ELR (cell line): Measurements from ENCODE around the gene SOCS2.
A peak's percentile ranks its signal among the peaks of the same experiment; 100 is the strongest.
"Not testable (repeated sequence)": the region's sequence is repeated elsewhere in the genome, so short reads cannot be mapped to it uniquely, and the experiment has no call there.

Experiments
- DNase-seq: peaks from one replicate; pipeline ENCODE4 v3.0.0-alpha.2; 2015; ENCODE audit warnings: low read depth

The SOCS2 gene

DNA sequence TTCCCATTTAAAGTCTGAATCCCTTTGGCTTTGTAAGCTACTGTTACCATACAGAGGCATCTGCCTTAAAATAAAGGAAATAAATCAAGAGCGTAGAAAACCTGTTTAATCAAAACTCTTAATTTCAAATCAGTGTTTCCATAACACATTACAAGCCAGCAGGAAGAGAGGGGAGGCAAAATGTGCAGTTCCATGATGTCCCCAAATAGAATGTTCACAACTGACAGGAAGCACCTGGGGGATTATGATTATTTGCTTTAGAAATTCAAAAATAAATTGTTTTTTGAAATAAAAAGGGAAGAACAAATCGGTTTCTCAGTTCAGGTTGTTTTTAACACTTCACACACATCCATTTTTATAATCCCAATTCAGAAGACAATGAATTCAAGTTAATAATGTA, 21.4 kb downstream of the SOCS2 start:
- no peak for DNase-seq

DNA sequence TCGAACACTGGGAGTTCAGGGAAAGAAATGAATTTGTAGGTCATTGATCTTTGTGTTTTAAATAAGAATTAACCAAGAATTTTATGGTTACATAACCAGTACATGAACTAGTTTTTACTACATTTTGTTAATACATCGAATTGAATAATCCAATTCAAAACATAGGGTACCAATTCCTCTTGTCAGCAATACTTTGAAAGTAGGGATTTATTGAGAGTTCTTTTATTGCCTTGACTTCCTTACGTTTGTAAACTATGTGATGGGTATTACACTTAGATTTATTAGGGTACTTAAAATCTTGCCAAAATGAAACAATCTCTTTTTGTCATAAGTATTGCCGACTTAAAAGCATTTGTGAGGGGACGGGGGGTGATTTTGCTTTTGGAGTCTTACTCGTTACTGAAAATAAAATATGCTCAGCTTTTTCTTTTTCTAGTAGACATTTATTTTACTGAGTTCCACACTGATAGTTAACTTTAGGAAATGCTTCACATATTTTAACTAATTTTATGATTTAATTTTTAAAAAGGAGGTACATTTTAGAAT, 22.4 kb downstream of the SOCS2 start:
- DNase-seq, result no peak

DNA sequence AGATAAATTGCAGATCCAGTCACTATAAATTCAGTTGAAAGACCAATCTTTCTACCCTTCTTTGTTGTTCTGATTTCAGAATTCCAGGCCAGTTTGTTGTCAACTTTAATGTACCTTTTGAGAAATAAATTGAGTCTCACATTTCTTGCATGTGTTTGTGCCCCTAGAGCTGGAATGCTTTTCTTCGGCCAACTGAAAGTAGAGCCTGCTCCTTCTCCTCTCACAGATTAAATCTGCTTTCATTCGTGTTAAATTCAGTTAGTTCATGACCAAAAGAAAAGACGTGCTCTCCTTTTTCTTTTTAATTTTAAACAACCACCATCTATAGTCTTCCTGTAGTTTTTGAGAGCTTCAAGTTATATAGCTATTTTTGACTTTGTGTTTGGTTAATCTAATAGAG, 22.9 kb downstream of the SOCS2 start:
- no peak for DNase-seq

DNA sequence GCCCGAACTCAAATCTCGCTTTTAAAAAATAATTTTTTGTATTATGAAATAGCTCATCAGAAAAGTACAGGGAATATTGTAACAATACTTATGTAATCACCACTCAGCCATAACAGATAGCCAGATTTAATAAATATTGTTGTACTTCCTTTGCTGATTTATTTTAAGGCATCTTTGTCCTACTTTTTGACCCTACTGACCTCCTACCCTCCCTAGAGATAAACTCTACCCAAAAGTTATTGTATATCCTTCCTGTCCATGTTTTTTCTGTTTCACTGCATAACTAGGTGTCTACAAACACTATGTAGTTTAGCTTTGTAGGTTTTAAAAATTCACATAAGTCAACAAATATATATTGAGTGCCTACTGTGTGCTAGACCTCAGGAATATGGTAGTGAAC, 25.1 kb downstream of the SOCS2 start:
- no peak for DNase-seq

DNA sequence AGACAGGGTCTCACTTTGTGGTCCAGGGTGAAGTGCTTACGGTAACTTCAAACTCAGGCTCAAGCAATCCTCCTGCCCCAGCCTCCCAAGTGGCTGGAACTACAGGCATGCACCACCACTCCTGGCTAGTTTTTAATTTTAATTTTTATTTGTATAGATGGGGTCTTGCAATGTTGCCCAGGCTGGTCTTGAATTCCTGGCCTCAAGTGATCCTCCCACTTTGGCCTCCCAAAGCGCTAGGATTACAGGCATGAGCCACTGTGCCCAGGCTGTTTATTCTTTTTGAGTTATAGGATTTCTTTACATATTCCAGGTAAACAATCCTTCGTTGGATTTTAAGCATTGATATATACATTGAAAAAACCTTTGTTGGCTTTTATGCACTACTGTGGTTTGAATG, 26.7 kb downstream of the SOCS2 start:
- DNase-seq, result no peak

DNA sequence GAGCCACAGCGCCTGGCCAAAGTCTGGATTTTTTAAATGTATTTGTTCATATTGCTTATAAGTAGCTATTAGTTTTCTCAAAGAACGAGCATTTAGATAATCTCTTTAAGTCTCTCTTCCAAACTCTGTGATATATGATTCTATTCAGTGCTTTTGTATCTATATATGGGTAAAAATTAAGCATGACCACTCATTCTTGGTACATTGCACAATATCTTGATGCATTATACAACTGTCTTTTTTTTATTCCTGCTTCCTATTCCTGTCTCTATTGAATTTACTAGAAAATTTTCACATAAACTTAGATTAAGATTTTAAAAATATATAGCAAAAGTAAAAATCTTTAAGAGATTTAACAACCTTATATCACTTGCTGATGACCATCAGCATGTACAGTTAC, 29.1 kb downstream of the SOCS2 start:
- DNase-seq, result no peak

DNA sequence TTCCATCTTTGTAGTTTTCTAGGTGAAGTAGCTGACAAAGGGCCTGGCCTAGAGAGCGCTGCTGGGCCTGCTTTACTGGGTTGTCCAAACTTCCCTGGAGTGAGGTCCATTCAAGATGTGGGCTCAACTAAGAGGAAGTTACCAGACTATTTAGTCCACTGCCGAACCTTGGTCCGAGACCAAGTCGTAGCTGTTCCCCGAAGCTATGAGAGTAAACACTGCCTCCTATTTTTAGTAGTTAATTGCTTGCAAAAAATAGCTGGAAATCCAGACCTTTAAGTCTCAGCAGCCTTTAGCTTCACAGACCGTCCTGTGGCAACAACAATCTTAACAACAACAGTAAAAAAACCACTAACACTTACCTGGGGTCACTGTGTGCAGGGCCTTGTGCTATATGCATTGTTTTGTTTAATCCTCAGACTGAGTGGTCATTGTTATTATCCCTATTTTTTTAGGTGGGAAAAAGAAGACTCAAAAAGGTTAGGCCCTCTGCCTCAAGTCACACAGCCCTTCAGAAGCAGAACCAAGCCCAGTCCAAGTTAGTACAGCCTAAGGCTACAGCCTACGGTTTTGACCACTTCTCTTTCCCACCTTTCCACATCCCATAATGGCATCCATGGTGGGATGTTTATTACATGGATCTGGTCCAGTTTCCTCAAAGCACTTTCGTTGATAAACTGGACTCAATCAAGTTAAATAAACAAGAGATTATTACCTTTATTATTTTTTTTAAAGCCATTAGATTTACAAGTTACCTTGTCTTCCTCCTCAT, 30.6 kb downstream of the SOCS2 start:
- DNase-seq, result no peak

DNA sequence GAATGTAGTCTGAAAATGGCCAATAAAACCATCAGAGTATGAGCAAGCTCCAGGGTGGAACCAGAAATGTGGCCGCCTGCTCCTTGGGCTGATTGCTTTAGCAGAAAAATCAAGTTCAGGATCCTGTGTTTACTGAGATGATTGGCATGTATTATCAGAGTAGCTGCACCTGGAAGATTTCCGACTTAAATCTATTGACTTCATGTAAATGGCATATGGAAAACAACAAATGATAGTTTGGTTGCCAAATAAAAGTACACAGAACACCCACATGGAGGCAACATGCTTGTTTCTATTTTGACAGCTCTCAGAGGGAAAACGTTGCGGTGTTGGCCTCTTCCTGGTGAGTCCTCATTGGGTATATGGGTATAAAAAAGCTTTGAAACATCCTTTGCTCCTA, 31.3 kb downstream of the SOCS2 start:
- no peak for DNase-seq

DNA sequence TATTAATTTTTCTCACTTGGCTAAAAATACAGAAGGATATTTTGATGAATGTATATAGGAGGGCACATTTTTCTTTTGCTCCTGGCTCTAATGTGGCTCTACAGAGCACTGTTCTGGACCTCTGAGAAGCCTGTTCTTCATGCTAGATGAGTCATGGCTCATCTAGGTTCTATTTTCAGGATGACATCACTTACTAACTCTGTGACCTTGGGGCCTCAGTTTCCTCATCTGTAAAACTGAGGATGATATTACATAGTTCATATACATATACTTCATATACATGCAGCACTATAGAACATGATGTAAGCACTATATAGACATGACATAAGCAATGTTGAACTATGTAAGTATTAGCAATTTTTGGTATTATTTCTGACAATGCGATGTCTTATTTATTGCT, 35.8 kb downstream of the SOCS2 start:
- no peak for DNase-seq

DNA sequence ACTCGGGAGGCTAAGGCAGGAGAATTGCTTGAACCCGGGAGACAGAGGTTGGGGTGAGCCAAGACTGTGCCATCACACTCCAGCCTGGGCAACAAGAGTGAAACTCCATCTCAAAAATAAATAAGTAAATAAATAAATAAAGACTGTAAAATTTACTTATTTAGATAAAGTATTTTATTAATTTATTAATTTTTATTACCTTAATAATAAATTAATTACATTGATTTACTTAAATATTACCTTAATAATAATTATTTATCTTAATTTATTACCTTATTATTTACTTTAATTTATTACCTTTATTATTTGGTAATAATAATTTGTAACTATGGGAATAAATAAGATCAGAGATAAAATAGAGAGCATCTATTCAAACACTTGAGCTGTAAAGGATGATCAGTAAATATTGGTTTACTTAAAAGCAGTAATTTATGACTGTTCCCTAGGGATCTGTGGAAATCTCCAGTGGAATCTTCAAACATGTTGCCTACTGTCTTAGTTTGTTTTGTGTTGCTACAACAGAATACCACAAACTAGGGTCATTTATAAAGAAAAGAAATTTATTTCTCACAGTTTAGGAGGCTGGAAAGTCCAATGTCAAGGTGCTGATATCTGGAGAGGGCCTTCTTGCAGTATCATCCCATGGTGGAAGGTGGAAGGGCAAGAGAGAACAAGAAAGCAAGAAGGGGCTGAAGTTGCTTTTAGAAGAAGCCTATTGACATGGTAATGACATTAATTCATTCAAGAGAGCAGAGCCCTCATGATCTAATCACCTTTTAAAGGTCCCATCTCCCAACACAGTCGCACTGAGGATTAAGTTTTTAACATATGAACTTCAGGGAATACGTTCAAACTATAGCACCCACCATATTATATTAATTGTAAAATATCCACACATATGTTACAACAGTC, 37.1 kb downstream of the SOCS2 start:
- no peak for DNase-seq

DNA sequence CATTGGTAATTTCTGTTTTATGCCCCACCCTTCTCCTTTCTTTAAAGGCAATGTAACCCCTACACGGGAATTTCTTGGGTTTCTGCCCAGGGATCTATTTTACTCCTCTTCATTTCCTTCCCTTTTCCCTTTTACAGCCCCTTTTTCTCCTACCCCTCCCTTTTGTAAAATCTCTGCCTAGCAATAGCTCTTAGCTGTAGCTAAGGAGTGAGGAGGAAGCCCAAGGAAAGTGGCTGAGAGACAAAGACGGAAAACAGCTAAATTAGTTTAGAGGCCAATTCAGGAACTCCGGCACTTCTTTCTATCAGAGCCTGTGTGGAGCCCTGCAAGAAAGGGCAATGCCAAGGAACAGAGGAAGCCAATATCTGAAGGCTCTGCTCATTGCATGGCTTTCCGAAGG, 40.3 kb downstream of the SOCS2 start:
- DNase-seq, result no peak

DNA sequence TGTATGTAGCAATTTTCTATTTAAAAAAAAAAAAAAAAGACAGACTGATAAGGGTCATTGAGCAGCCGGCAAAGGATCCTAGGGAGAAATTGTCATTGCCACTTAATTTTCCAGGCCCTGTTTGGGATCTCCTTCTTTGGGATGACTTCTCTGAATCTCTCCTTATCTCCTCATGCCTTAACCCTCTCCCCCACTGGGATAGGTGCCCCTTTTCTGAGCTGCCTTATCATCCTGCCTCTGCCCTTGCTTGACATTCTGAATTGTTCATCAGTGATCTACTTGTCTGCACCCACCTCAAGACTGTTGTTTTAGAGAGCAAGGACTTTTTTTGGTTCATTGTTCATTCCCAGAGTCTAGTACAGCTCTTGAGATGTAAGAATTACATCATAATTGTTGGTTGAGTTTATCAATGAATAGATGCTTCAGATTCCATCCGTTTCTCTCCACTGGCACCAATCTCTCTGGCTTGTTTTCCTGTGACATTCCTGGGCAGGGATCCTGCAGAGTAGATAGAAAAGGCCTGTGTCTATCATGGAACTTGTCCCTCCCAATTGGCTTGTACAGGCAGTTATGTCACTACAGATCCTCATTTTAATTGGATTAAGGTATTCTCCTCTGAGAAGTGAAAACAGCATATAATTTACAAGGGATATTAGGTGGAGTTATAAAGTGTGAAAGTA, 42.6 kb downstream of the SOCS2 start:
- DNase-seq, result no peak

DNA sequence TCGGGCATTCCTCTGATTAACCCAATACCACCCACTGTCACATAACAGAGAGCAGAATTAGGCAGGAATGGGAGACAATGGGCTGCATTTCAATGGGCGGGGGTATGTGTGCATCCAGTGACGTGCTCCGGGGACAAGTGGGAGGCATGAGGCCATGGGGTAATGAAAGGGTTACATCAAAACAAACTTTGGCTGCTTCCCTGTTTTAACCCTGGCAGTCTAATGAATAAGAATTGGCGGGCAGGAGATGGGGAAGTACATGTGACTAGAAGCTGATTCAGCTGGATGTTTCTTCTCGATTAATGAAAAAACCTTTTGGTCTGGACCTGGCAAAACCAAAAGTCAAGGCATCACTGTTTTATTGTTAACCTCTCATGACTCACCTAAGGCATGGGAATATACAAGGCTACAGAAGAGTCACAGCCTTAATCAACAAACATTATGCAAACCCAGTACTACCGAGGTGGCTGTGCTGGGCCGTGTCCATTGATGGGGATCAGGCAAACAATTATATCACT, 44.2 kb downstream of the SOCS2 start:
- DNase-seq, result peak; percentile 90

DNA sequence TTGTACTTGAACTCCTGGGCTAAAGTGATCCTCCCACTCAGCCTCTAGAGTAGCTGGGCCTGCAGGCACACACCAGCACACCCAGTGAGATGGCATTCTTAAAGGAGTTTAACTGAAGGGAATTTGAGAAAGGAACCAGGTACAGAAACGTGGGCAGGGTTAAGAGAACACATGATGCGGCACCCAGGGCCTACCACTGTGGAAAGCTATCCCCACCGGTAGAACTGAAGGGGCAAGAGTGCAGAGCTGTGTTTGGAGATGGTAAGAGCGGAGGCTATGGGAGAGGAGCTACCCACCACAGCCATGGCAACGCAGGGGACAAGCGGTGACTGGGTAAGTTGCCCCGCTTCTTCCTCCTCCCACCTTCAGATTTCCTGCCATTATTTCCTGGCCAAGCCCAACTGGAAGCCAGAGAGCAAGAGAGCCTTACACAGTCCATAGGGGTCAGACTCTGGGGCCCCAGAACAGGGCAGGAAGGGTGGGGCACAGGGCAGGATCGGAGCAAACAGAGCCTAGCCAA, 46.5 kb downstream of the SOCS2 start:
- DNase-seq, result no peak

DNA sequence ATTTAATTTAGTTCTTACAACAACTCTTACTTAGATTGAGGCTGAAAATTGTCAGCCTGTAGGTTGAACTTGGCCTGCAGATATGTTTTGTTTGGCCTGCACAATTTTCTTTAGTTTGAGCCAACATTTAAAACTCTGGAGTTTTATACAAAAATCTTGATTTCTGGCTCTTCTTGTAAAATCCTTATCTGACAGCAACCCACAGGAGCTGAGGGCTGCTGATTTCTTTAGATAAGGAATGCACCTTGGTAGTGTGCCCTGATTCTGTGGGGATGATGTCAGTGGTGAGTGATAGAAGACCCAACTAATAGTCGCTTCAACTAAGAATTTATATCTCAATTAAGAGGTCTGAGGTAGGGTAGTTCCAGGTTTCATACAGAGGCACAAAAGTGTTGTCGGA, 49.5 kb downstream of the SOCS2 start:
- DNase-seq, result no peak

DNA sequence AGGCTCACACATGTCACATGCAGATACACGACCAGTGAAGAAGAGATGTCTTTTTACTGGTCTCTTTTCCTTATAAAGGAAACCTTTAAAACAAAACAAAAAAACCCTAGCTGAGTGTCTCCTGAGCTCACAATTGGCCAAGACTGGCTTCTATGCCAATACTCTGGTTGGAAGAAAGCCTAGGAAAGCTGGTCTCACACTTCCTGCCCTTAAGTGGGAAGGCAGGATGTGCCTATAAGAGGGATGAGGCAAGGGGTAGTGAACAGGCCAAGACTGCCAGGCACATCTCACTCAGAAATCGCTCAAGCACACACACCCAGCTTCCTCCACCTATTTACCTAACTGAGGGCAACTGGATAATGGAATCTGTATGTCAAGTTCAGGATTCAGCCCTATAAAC, 50.0 kb downstream of the SOCS2 start:
- DNase-seq, result peak; percentile 20

DNA sequence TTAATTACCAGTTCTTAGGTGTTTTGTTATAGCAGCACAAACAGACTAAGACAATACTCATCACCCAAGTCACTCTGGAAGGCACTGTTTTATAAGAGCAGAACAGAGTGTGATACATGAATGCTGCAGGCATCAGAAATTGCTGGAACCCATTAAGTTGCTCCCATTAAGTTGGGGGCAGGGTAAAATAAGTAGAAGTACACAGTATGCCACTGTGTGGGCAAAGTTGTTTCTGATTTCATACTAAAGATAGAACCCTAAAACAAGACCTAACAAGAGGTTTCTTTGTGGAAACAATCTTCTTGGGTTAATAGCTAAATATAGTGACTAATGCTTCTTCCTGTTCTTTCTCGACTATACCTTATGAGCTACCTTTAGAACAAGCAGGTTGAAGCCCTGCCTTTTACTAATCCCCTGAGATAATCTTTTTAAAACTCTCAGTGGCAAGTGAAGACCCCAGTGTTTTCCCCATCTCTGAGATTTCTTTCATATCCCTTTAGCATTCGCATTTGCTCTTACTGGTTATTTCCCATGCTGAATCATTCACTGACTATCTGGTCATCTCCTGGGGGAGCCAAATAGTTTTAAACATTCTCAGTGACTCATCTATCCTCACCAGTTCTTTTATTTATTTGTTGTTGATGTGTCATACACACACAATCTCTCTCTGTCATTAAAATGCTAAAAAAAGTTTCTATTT, 52.3 kb downstream of the SOCS2 start:
- DNase-seq, result peak; percentile 99

DNA sequence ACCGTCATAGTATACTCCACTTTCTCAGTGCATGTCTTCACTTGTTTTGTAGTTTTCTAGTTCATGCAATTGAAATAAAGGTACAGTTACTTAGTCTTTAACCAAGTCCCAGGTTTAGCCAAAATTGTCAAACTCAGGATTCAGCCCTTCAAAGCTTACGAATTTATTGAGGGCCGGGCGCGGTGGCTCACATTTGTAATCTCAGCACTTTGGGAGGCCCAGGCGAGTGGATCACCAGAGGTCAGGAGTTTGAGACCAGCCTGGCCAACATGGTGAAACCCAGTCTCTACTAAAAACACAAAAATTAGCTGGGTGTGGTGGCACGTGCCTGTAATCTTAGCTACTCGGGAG, 52.8 kb downstream of the SOCS2 start:
- DNase-seq, result not testable (repeated sequence)

DNA sequence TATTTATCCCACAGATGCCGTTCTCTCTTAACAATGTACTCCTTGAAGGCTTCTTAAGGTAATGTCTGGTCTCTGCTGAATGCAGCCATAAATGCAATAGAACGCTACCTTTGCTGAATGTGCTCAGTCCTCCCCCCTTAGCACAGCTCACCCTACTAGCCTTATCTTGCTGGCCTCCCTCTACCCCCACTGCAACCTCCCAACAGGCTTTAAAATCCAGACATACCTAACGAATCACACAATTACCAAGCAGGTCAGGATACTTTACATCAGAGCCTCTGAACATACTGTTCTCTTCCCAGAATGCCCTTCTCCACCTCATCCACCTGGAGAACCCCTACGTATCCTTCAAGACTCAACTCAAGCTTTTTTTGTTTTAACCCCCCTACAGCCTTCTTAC, 53.7 kb downstream of the SOCS2 start:
- no peak for DNase-seq
